GM23338 (cell line): ENCODE measurements around the gene ALPL. TPM values are rescaled to one million over a fixed set of nuclear protein-coding genes. Genes with fewer than 3 reads are reported as not detected.

Experiments
- ATAC-seq: fragments of 200-7000 bp; cut with Tn5 transposase; 3 replicates; pipeline ENCODE4 v1.9.1; 2020
- DNase-seq: peaks from one replicate; pipeline ENCODE4 v3.0.0-alpha.2; 2015; ENCODE audit warnings: low spot score
- H2AFZ ChIP-seq: fragments of 200-600 bp; sonication (generic); 2 replicates; pipeline ENCODE4 v1.8.0; 2016; ENCODE audit warnings: antibody characterized with exemption, mild to moderate bottlenecking, moderate library complexity
- H3F3A ChIP-seq: fragments of 200-600 bp; sonication (generic); replicated peaks from 2 replicates; pipeline ENCODE4 v1.8.0; 2017; ENCODE audit warnings: antibody characterized with exemption, mixed run types, low read depth
- H3K27ac ChIP-seq: fragments of 200-600 bp; sonication (generic); 2 replicates; pipeline ENCODE4 v1.6.1; 2016; ENCODE audit warnings: low read depth
- H3K27me3 ChIP-seq: fragments of 200-600 bp; sonication (generic); 2 replicates; pipeline ENCODE4 v1.8.0; 2016; ENCODE audit warnings: mild to moderate bottlenecking, mixed run types, moderate library complexity; ENCODE audit not compliant: insufficient read depth
- H3K36me3 ChIP-seq: fragments of 200-600 bp; sonication (generic); 2 replicates; pipeline ENCODE4 v1.8.0; 2016; ENCODE audit warnings: mild to moderate bottlenecking; ENCODE audit not compliant: insufficient read depth
- H3K4me1 ChIP-seq: fragments of 200-600 bp; sonication (generic); 2 replicates; pipeline ENCODE4 v1.8.0; 2016; ENCODE audit warnings: mild to moderate bottlenecking, moderate library complexity; ENCODE audit not compliant: insufficient read depth
- H3K4me2 ChIP-seq: fragments of 200-600 bp; sonication (generic); 2 replicates; pipeline ENCODE4 v1.7.1; 2017; ENCODE audit warnings: mixed run types
- H3K4me3 ChIP-seq: fragments of 200-600 bp; sonication (generic); 2 replicates; pipeline ENCODE4 v1.6.1; 2016; ENCODE audit warnings: mixed run types
- H3K79me2 ChIP-seq: fragments of 200-600 bp; sonication (generic); replicated peaks from 2 replicates; pipeline ENCODE4 v1.8.0; 2017; ENCODE audit warnings: mild to moderate bottlenecking; ENCODE audit not compliant: insufficient read depth
- H3K9me2 ChIP-seq: fragments of 200-600 bp; sonication (generic); 2 replicates; pipeline ENCODE4 v1.8.0; 2017; ENCODE audit not compliant: insufficient read depth
- H4K20me1 ChIP-seq: fragments of 200-600 bp; sonication (generic); replicated peaks from 2 replicates; pipeline ENCODE4 v1.8.0; 2017; ENCODE audit warnings: mild to moderate bottlenecking; ENCODE audit not compliant: insufficient read depth
- H3K27ac Mint-ChIP-seq: 2 replicates; pipeline ENCODE4 v1.8.0; 2020; ENCODE audit warnings: inconsistent platforms, mild to moderate bottlenecking, moderate library complexity, mixed read lengths
- H3K27me3 Mint-ChIP-seq: 3 replicates; pipeline ENCODE4 v1.8.0; 2022; ENCODE audit warnings: low read depth, mild to moderate bottlenecking, moderate library complexity, mixed read lengths, inconsistent platforms; ENCODE audit not compliant: insufficient read depth, poor library complexity
- H3K36me3 Mint-ChIP-seq: 3 replicates; pipeline ENCODE4 v1.8.0; 2021; ENCODE audit warnings: low read depth, mild to moderate bottlenecking, inconsistent platforms, moderate library complexity, mixed read lengths
- H3K4me1 Mint-ChIP-seq: 3 replicates; pipeline ENCODE4 v1.8.0; 2020; ENCODE audit warnings: mild to moderate bottlenecking, inconsistent platforms, mixed read lengths
- H3K4me3 Mint-ChIP-seq: 3 replicates; pipeline ENCODE4 v1.8.0; 2021; ENCODE audit warnings: moderate library complexity, mild to moderate bottlenecking, inconsistent platforms, mixed read lengths
- H3K9me3 Mint-ChIP-seq: 3 replicates; pipeline ENCODE4 v1.8.0; 2020; ENCODE audit warnings: moderate library complexity, mild to moderate bottlenecking, inconsistent platforms, mixed read lengths
- EZH2 ChIP-seq: fragments of 200-600 bp; sonication (generic); IDR thresholded peaks from one replicate; pipeline ENCODE4 v1.8.0; 2017; ENCODE audit warnings: antibody characterized with exemption, mild to moderate bottlenecking, low read depth; ENCODE audit not compliant: unreplicated experiment
- POLR2AphosphoS5 ChIP-seq: IDR thresholded peaks from 2 replicates; pipeline ENCODE4 v1.6.1; 2016; ENCODE audit warnings: antibody characterized with exemption, low read depth
- ZNF331 ChIP-seq: fragments of 250-450 bp; sonication (Bioruptor Pico); IDR thresholded peaks from 2 replicates; pipeline ENCODE4 v1.5.0; 2020; ENCODE audit warnings: low read depth, mild to moderate bottlenecking, moderate library complexity
- polyA plus RNA-seq: library from polyadenylated mRNA; unstranded; fragments of >200 nt; fragmentation: Nextera tagmentation; extraction: Ambion mirVana; gene quantifications from 2 replicates; pipeline ENCODE4 v1.2.1, GENCODE V29; 2016
- total RNA-seq: library from RNA; depleted of rRNA; stranded (reverse); fragments of >200 nt; shearing (Covaris generic); gene quantifications from 2 replicates; pipeline ENCODE4 v1.2.3, GENCODE V29; 2014
- TF ChIP-seq, protein P1 (sequence below): fragments of 250-450 bp; sonication (Bioruptor Pico); IDR thresholded peaks from 2 replicates; pipeline ENCODE4 v1.5.0; 2020; ENCODE audit warnings: mild to moderate bottlenecking, moderate library complexity
- TF ChIP-seq, protein P2 (sequence below), 2 experiments: fragments of 200-600 bp in 1 of 2; sonication (generic) in 1 of 2; conservative IDR thresholded peaks; 2 replicates each; pipeline versions ENCODE4 v1.5.1 to v1.6.1; 2016 to 2017; ENCODE audit warnings: antibody characterized with exemption in 2 of 2, low read depth in 2 of 2, mild to moderate bottlenecking in 2 of 2, moderate library complexity in 1 of 2
- TF ChIP-seq, protein P3 (sequence below): IDR thresholded peaks from one replicate; pipeline ENCODE4 v1.6.1; 2018; ENCODE audit warnings: antibody characterized with exemption; ENCODE audit not compliant: unreplicated experiment

ALPL gene
- total and polyA plus RNA-seq, 2 experiments from 2014 or later: 116 to 187 TPM

DNA sequence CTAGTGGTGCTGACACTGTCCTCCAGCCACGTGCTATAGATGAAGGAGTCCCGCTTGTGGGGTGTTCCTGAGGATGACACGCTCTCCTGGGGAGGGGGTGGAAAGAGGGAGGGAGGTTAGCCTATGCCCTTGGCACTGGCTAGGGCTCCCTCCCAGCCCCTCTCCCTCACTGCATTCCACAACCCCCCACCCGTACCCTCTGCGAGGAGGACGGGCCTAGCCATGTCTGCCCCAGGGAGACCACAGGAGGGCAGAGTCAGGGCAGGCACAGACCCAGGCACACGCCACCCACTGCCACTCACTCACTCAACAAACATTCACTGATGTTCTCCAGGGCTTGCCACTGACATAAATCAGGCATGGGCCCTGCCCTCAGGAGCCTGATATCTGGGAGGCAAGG, 89.2 kb downstream of the ALPL start (continued):
- TF ChIP-seq, protein P1, sequence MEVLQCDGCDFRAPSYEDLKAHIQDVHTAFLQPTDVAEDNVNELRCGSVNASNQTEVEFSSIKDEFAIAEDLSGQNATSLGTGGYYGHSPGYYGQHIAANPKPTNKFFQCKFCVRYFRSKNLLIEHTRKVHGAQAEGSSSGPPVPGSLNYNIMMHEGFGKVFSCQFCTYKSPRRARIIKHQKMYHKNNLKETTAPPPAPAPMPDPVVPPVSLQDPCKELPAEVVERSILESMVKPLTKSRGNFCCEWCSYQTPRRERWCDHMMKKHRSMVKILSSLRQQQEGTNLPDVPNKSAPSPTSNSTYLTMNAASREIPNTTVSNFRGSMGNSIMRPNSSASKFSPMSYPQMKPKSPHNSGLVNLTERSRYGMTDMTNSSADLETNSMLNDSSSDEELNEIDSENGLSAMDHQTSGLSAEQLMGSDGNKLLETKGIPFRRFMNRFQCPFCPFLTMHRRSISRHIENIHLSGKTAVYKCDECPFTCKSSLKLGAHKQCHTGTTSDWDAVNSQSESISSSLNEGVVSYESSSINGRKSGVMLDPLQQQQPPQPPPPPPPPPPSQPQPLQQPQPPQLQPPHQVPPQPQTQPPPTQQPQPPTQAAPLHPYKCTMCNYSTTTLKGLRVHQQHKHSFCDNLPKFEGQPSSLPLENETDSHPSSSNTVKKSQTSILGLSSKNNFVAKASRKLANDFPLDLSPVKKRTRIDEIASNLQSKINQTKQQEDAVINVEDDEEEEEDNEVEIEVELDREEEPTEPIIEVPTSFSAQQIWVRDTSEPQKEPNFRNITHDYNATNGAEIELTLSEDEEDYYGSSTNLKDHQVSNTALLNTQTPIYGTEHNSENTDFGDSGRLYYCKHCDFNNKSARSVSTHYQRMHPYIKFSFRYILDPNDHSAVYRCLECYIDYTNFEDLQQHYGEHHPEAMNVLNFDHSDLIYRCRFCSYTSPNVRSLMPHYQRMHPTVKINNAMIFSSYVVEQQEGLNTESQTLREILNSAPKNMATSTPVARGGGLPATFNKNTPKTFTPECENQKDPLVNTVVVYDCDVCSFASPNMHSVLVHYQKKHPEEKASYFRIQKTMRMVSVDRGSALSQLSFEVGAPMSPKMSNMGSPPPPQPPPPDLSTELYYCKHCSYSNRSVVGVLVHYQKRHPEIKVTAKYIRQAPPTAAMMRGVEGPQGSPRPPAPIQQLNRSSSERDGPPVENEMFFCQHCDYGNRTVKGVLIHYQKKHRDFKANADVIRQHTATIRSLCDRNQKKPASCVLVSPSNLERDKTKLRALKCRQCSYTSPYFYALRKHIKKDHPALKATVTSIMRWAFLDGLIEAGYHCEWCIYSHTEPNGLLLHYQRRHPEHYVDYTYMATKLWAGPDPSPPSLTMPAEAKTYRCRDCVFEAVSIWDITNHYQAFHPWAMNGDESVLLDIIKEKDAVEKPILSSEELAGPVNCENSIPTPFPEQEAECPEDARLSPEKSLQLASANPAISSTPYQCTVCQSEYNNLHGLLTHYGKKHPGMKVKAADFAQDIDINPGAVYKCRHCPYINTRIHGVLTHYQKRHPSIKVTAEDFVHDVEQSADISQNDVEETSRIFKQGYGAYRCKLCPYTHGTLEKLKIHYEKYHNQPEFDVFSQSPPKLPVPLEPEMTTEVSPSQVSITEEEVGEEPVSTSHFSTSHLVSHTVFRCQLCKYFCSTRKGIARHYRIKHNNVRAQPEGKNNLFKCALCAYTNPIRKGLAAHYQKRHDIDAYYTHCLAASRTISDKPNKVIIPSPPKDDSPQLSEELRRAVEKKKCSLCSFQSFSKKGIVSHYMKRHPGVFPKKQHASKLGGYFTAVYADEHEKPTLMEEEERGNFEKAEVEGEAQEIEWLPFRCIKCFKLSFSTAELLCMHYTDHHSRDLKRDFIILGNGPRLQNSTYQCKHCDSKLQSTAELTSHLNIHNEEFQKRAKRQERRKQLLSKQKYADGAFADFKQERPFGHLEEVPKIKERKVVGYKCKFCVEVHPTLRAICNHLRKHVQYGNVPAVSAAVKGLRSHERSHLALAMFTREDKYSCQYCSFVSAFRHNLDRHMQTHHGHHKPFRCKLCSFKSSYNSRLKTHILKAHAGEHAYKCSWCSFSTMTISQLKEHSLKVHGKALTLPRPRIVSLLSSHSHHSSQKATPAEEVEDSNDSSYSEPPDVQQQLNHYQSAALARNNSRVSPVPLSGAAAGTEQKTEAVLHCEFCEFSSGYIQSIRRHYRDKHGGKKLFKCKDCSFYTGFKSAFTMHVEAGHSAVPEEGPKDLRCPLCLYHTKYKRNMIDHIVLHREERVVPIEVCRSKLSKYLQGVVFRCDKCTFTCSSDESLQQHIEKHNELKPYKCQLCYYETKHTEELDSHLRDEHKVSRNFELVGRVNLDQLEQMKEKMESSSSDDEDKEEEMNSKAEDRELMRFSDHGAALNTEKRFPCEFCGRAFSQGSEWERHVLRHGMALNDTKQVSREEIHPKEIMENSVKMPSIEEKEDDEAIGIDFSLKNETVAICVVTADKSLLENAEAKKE (CRISPR knock-in tag): no peak
- no peak for TF ChIP-seq POLR2AphosphoS5
- TF ChIP-seq EZH2: no peak
- TF ChIP-seq, protein P2, sequence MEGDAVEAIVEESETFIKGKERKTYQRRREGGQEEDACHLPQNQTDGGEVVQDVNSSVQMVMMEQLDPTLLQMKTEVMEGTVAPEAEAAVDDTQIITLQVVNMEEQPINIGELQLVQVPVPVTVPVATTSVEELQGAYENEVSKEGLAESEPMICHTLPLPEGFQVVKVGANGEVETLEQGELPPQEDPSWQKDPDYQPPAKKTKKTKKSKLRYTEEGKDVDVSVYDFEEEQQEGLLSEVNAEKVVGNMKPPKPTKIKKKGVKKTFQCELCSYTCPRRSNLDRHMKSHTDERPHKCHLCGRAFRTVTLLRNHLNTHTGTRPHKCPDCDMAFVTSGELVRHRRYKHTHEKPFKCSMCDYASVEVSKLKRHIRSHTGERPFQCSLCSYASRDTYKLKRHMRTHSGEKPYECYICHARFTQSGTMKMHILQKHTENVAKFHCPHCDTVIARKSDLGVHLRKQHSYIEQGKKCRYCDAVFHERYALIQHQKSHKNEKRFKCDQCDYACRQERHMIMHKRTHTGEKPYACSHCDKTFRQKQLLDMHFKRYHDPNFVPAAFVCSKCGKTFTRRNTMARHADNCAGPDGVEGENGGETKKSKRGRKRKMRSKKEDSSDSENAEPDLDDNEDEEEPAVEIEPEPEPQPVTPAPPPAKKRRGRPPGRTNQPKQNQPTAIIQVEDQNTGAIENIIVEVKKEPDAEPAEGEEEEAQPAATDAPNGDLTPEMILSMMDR (conservative IDR thresholded peaks at IDR 0.05; ENCODE audit: low read depth in 2 of 2): no peak; a peak in 2 of 4 replicates
- no peak for TF ChIP-seq ZNF331 (CRISPR knock-in tag)

DNA sequence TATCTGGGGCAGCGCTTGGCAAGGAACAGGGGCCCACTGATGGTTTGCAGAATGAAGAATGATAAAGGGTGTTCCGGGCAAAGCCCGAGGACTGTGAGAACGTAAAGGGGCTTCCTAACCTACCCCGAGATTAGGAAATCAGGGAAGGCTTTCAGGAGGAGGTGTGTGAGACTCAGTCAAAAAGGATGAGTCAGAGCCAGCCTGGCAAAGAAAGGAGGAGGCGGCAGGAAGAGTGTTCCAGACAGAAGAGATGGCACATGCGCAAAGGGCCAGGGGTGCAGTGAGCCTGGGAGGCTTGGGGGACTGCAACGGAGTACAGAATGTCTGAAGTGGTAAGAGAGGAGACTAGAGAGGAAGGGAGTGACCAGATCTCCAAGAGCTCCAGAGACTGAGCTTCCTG, 89.7 kb downstream of the ALPL start:
- Mint-ChIP-seq H3K4me3 (no peak overlapping the region), H3K36me3 (no peaks in the 10 kb centered on the region), H3K9me3 (no peaks in the 10 kb centered on the region; the same call in 2 of the 3 replicates), H3K27ac (no peak overlapping the region), H3K27me3 (peaks cover 23% of the 10 kb centered on the region), H3K4me1 (0 out of 3 replicates have a peak, but pooled peaks cover under 1% of the 10 kb centered on the region)
- no peak overlapping the region for H3K4me3 ChIP-seq
- no peaks in the 10 kb centered on the region for H3K36me3 ChIP-seq
- DNase-seq (no peak), ATAC-seq (no peak)
- H3K4me2 ChIP-seq: no peak overlapping the region
- no peaks in the 10 kb centered on the region for H3K9me2 ChIP-seq
- no peak overlapping the region for H3K27ac ChIP-seq
- no peak overlapping the region for H2AFZ ChIP-seq
- no peaks in the 10 kb centered on the region for H3K79me2 ChIP-seq
- no peaks in the 10 kb centered on the region for H4K20me1 ChIP-seq
- H3K4me1 ChIP-seq: no peaks in the 10 kb centered on the region; the same call in 1 of the 2 replicates
- H3F3A ChIP-seq: no peaks in the 10 kb centered on the region
- no peaks in the 10 kb centered on the region for H3K27me3 ChIP-seq
- no peak for TF ChIP-seq ZNF331 (CRISPR knock-in tag)
- TF ChIP-seq, protein P3, sequence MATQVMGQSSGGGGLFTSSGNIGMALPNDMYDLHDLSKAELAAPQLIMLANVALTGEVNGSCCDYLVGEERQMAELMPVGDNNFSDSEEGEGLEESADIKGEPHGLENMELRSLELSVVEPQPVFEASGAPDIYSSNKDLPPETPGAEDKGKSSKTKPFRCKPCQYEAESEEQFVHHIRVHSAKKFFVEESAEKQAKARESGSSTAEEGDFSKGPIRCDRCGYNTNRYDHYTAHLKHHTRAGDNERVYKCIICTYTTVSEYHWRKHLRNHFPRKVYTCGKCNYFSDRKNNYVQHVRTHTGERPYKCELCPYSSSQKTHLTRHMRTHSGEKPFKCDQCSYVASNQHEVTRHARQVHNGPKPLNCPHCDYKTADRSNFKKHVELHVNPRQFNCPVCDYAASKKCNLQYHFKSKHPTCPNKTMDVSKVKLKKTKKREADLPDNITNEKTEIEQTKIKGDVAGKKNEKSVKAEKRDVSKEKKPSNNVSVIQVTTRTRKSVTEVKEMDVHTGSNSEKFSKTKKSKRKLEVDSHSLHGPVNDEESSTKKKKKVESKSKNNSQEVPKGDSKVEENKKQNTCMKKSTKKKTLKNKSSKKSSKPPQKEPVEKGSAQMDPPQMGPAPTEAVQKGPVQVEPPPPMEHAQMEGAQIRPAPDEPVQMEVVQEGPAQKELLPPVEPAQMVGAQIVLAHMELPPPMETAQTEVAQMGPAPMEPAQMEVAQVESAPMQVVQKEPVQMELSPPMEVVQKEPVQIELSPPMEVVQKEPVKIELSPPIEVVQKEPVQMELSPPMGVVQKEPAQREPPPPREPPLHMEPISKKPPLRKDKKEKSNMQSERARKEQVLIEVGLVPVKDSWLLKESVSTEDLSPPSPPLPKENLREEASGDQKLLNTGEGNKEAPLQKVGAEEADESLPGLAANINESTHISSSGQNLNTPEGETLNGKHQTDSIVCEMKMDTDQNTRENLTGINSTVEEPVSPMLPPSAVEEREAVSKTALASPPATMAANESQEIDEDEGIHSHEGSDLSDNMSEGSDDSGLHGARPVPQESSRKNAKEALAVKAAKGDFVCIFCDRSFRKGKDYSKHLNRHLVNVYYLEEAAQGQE: no peak
